HuH-7 (cell line): ENCODE data around the gene NUDT9.
"Not testable (repeated sequence)": the region's sequence is repeated elsewhere in the genome, so short reads cannot be mapped to it uniquely, and the experiment has no call there.

Experiments used
- DNase-seq: peaks from one replicate; pipeline ENCODE4 v3.0.0; 2011; ENCODE audit warnings: low spot score

Gene NUDT9

DNA sequence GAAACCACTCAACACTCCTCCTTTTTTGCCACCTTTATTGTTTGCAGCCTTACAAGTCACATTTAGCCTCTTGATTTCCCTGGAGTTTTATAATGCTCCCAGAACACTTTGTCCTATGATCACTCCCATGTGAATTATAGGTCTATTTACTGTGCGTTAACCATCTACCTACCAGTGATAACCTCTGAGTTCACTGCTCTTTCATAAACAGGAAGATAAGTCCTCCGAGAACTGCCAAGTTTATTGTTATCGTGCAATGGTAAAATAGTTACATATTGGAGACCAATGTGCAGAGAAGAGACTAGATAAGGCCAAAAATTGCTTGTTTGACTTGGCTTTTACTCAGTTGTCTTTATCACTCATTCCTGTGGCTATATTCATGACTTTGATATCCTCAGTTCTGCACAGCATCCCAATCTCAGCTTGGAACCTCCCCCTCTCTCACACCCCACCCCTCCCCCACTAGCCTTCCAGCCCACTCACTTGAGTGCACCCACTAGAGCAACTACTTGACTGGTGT is 12.9 kb upstream of the NUDT9 start:
- DNase-seq = peak; percentile 42

GRCh38 chr4:87410157-87410556 is 12.2 kb upstream of the NUDT9 start:
- no peak for DNase-seq

DNA sequence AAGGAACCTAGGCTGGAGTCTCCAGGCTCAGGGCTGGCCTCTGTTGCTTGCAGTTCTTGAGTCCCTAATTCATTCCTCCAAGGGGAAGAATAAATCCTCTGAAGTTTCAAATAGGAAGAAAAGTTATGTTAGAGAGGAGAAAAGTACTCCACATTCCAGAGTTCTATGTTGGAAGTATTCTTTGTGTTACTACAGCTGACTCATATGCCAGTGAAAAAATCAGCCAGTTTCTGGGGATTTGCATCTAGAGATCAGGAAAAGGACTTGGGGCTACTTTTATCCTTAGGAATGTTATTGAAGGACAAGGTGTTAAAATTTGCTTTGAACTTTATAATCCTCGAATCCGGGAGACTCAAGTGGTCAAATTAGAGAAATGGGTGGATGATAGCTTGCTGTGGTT is 11.7 kb upstream of the NUDT9 start:
- DNase-seq = no peak

GRCh38 chr4:87414816-87415215 is 7.6 kb upstream of the NUDT9 start:
- DNase-seq = no peak

DNA sequence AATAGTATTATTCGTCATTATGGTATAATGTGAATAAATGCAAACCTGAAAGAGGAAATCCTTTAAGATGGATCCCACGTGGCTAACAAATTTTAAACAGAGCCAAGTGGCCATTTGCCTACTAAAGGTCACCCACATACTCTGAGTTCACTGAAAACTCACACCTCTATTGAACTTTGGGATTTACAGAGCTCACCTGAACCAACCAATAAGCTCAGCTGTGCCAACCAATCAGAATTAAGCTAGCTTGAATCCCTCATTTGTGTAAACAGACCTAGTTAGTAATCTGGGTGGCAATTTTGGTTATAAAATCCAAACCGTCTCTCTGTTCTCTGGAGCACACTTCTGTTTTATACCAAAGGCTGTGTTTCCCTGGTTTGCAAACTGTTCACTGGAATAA is 5.4 kb upstream of the NUDT9 start:
- no peak for DNase-seq

- not testable (repeated sequence) for DNase-seq
Observed at GRCh38 chr4:87418410-87418809, 4.0 kb upstream of the NUDT9 start.

DNA sequence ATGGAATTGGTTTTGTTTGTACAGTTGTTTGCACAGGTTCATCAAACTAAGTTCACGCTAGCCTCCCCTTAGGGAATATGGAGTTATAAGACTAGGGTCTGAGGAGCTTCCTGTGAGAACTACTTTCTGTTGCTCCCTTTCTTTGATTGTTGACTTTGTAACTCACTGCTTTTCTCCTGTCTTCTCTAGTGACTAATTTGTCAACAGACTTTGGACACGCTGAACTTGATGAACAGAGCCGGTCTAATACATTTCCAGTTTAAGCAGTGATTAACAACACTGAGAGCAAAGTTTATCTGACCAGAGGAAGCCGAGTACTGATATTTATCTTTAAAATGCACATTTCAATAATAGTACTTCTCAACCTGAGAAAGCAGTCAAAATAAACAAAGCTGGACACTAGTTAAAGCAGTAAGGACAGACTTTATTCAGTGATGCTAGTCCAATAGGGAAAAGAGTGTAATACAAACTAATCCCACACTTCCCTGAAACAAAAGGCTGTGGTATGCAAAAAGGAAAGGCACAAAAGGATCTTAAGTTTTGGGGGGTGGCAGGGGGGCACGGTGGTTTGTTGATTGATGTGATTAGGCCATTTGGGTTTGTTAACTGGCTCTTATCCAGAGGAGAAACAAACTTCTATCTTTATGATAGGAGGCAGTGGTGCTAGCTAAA is 2.7 kb upstream of the NUDT9 start:
- no peak for DNase-seq

DNA sequence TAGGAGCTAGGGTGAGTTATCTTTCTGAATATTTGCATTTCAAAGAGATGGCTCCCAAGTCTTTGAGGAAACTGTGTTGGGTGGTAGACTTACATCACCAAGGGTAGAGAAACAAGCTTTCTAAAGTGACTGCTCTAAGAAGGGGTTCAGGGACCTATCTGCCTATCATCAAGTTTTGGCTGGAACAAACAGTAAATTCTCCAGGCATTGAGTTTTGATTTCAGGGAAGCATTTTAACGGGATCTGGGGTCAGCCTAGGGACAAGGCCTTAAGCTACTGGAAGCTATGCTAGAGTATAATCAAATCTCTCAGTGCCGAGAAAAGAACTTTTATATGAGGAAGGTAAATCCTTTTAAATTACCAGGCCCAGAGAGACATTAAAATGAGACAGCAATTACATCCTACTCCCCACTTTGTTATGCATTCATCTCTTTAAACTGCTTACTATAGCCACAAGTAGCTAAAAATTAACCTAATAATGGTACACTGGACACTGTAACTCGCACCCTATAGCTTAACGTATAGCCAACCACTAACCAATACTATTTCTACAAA is 2.0 kb upstream of the NUDT9 start:
- no peak for DNase-seq

GRCh38 chr4:87423317-87424098 is 1.1 kb downstream of the NUDT9 start:
- no peak for DNase-seq

- not testable (repeated sequence) for DNase-seq
Observed at GRCh38 chr4:87424099-87424543, 1.7 kb downstream of the NUDT9 start.

DNA sequence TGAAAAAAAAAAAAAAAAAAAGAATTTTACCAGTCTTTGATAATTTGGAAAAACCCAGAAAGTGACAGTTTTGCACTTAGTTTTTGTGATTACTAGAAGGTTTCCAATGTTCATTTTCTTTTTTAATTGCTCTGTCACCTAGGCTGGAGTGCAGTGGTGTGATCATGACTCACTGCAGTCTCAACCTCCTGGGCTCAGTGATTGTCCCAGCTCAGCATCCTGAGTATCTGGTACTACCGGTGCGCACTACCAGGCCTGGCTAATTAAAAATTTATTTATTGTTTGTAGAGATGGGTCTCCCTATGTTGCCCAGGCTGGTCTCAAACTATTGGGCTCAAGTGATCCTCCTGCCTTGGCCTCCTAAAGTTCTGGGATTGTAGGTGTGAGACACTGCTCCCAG is 3.3 kb downstream of the NUDT9 start:
- no peak for DNase-seq

DNA sequence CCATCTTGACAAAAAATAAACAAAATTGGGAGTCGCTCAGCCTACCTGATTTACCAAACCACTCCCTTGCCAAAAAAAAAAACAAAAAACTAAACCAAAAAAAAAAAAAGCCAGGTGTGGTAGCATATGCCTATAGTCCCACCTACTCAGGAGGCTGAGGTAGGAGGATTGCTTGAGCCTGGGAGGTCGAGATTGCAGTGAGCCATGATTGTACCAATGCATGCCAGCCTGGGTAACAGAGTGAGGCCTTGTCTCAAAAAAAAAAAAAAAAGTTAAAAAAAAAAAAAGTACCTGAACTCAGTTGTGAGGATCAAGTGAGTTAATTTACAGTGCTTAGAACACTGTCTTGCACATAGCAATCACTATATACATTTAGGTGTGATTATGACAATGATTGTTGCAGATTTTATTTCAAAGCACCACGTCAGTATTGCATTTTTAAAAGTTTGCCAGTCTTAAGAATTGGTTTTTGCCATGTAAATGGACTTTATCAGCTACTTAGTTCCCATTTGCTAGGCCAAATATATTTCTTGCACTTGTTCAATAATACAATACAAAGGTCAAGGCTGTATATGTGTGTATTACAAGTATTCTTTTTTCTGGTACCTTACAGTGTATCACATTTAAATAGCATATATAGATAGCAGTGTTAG is 4.6 kb downstream of the NUDT9 start:
- DNase-seq = no peak

DNA sequence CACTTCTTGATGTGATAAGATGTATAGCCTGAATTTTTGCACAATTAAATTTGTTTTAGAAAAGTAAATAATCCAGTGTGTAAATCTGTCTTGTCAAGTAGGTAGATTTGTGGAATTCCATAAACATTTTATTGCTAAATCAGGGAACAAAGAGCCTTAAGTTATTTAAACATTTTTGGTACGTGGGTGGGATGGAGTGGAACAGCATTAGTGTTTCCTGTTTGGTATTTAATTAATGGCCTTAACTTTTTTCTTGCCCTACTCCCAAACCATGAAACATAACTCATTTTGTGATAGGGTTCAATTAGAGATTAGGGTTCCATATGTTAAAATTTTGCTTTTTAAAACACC is 5.1 kb downstream of the NUDT9 start:
- DNase-seq = no peak

- no peak for DNase-seq
Observed at GRCh38 chr4:87428979-87429378, 6.6 kb downstream of the NUDT9 start.

DNA sequence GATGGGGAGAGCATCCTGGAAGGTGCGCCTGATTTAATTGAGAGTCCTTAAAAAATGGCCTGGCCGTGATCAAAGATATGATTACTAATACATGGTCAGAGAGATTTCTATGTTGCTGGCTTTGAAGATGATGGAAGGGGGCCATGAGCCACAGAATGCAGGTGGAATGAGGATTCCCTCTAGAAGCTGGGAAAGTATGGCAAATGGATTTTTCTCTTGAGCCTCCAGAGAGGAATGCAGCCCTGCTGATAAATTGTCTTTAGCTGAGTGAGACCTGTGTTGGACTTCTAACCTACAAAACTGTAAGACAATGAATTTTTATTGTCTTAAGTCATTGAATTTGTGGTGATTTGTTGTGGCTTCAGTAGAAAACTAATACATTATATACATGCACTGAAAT is 7.7 kb downstream of the NUDT9 start:
- no peak for DNase-seq

GRCh38 chr4:87433342-87433741 is 11.0 kb downstream of the NUDT9 start:
- no peak for DNase-seq

- DNase-seq = no peak
Observed at GRCh38 chr4:87442889-87443288, 20.5 kb downstream of the NUDT9 start.

DNA sequence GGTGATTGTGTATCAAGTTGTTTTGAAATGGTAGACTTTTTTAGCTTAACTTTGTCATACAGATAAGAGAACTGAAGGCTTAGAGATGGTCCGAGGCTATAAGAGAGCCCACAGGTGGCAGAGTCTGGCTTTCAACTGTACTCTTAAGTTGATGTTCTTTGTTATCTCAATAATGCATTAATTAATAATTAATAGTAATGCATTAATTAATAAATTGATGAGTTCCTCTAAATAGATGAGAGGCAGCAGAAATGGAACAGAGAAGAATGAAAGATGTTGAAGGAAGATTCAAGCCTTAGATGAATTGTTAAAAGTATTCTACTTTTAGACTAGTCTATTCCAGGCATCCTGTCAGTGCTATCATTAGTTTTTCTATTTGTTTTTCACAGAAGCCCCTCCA is 22.4 kb downstream of the NUDT9 start:
- no peak for DNase-seq

DNA sequence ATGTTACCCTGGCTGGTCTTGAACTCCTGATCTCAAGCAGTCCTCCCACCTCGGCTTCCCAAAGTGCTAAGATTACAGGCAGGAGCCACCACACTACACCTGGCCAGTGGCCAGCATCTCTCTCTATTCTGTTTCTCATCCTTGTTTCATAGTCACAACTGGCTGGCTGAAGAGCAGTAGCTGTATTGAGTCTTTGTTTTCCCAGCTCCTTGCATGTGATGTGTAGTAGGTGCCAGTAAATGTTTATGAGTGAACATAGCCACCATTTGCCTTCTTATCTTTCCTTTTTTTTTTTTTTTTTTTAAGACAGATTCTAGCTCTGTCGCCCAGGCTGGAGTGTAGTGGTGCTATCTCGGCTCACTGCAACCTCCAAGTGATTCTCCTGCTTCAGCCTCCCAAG is 23.6 kb downstream of the NUDT9 start:
- no peak for DNase-seq

- DNase-seq = not testable (repeated sequence)
Observed at GRCh38 chr4:87446375-87446774, 24.0 kb downstream of the NUDT9 start.

- no peak for DNase-seq
Observed at GRCh38 chr4:87451537-87451936, 29.2 kb downstream of the NUDT9 start.

DNA sequence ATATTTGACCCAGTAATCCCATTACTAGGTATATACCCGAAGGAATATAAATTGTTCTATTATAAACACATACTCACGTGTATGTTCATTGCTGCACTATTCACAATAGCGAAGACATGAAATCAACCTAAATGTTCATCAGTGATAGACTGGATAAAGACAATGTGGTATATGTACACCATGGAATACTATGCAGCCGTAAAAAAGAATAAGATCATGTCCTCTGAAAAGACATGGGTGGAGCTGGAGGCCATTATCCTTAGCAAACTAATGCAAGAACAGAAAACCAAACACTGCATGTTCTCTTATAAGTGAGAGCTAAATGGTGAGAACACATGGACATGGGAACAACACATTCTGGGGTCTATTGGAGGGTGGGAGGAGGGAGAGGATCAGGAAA is 36.5 kb downstream of the NUDT9 start:
- no peak for DNase-seq

DNA sequence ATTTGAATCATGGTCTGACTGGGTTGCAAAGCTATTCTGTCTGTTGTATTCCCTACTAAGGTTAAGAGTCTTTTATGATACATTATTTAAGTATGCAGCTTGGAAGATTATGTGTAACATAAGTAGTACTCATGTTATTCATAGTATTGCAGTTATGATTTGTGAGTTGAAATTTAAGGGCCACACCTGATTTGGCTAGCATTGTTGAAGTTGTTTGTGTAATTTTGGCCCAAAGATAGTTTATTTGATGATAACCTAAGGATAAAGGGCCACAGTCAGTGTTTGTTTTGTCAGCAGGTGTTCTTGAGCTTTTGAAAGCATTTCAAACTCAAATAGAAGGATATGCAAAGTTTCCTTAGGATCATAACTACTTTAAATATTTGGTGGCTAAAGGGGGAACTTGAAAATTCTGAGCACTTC is 38.9 kb downstream of the NUDT9 start:
- DNase-seq = no peak
